Measurements from ENCODE around the gene CMTR1.

CMTR1 gene

GRCh38 chr6:37479266-37479854, 46.3 kb downstream of the CMTR1 start:
- DNase-seq: no peak

GRCh38 chr6:37480118-37480736, 47.2 kb downstream of the CMTR1 start:
- no peak for DNase-seq

- no peak for DNase-seq
Measured at GRCh38 chr6:37480951-37481534, 48.0 kb downstream of the CMTR1 start.

- DNase-seq: no peak
Measured at GRCh38 chr6:37481711-37482605, 48.9 kb downstream of the CMTR1 start.

GRCh38 chr6:37482606-37483251, 49.7 kb downstream of the CMTR1 start:
- no peak for DNase-seq

GRCh38 chr6:37483252-37483901, 50.4 kb downstream of the CMTR1 start:
- DNase-seq: no peak

GRCh38 chr6:37483917-37484785, 51.1 kb downstream of the CMTR1 start:
- peak; percentile 61 for DNase-seq

GRCh38 chr6:37484786-37485170, 51.8 kb downstream of the CMTR1 start:
- DNase-seq: no peak

GRCh38 chr6:37485291-37485702, 52.3 kb downstream of the CMTR1 start:
- no peak for DNase-seq

- no peak for DNase-seq
Measured at GRCh38 chr6:37486121-37486839, 53.3 kb downstream of the CMTR1 start.

- DNase-seq: no peak
Measured at GRCh38 chr6:37487591-37488380, 54.8 kb downstream of the CMTR1 start.

GRCh38 chr6:37488476-37488875, 55.5 kb downstream of the CMTR1 start:
- peak; percentile 12 for DNase-seq

GRCh38 chr6:37489697-37490336, 56.8 kb downstream of the CMTR1 start:
- DNase-seq: no peak

GRCh38 chr6:37490536-37491170, 57.6 kb downstream of the CMTR1 start:
- DNase-seq: no peak

- no peak for DNase-seq
Measured at GRCh38 chr6:37491171-37491829, 58.3 kb downstream of the CMTR1 start.

GRCh38 chr6:37491830-37492208, 58.8 kb downstream of the CMTR1 start:
- no peak for DNase-seq

GRCh38 chr6:37492236-37492972, 59.4 kb downstream of the CMTR1 start:
- no peak for DNase-seq

All from stimulated activated naive CD4-positive, alpha-beta T cell treated with Interleukin-2 at 50 U/mL for 16 hours (primary cell).